GM19193 (cell line): ENCODE measurements around the gene SAMD4B.

ENCODE experiments used
- POLR2A ChIP-seq: IDR thresholded peaks from 4 replicates; pipeline ENCODE4 v1.6.1; 2011; ENCODE audit not compliant: insufficient read depth, insufficient read length; ENCODE audit errors: extremely low read depth

The SAMD4B gene

GRCh38 chr19:39388657-39389056, 46.4 kb downstream of the SAMD4B start:
- no peak for TF ChIP-seq POLR2A

- TF ChIP-seq POLR2A, result no peak
Measured at GRCh38 chr19:39389631-39390414, 47.6 kb downstream of the SAMD4B start.

GRCh38 chr19:39390451-39390750, 48.2 kb downstream of the SAMD4B start:
- TF ChIP-seq POLR2A, result no peak

GRCh38 chr19:39390751-39391437, 48.7 kb downstream of the SAMD4B start, which contains the start of the genes MED29 and PAF1:
MED29 (plus strand) TSS chr19:39391378; CDS start chr19:39391423, 45 bp downstream.
PAF1 (minus strand) TSS chr19:39391106; CDS start chr19:39390864, 242 bp downstream.
- TF ChIP-seq POLR2A, result peak; percentile 97

- TF ChIP-seq POLR2A, result peak; percentile 44
Measured at GRCh38 chr19:39397360-39398296, 55.4 kb downstream of the SAMD4B start.

GRCh38 chr19:39398297-39398864, 56.2 kb downstream of the SAMD4B start:
- TF ChIP-seq POLR2A, result no peak

GRCh38 chr19:39399668-39400050, 57.4 kb downstream of the SAMD4B start:
- TF ChIP-seq POLR2A, result no peak

GRCh38 chr19:39400061-39400460, 57.8 kb downstream of the SAMD4B start:
- TF ChIP-seq POLR2A, result no peak

GRCh38 chr19:39401070-39401548, 58.9 kb downstream of the SAMD4B start:
- no peak for TF ChIP-seq POLR2A

GRCh38 chr19:39401549-39402345, 59.5 kb downstream of the SAMD4B start:
- TF ChIP-seq POLR2A, result peak; percentile 52

- peak; percentile 71 for TF ChIP-seq POLR2A
Measured at GRCh38 chr19:39402346-39403300, 60.4 kb downstream of the SAMD4B start.
